HL-60 (cell line): ENCODE results near the gene IPPK.
A peak's percentile ranks its signal among the peaks of the same experiment; 100 is the strongest.

Experiments used
- DNase-seq, 2 experiments: peaks; one replicate each; pipeline ENCODE4 v3.0.0-alpha.2; 2010 to 2020; ENCODE audit warnings: low read depth in 1 of 2, low spot score in 1 of 2
- H3K27ac ChIP-seq: fragments of 250-450 bp; sonication (Bioruptor Pico); replicated peaks from 2 replicates; pipeline ENCODE4 v1.5.1; 2020; ENCODE audit warnings: mild to moderate bottlenecking, moderate library complexity
- H3K27me3 ChIP-seq: fragments of 250-450 bp; sonication (Bioruptor Pico); 2 replicates; pipeline ENCODE4 v1.5.1; 2021; ENCODE audit warnings: mild to moderate bottlenecking, moderate library complexity; ENCODE audit not compliant: insufficient read depth, poor library complexity, severe bottlenecking
- H3K4me3 ChIP-seq: replicated peaks from 2 replicates; pipeline ENCODE4 v1.5.1; 2011; ENCODE audit warnings: mild to moderate bottlenecking, control low read depth, low read length; ENCODE audit not compliant: insufficient read depth
- CTCF ChIP-seq: IDR thresholded peaks from one replicate; pipeline ENCODE4 v1.5.1; 2011; ENCODE audit warnings: low read length, control low read depth, inconsistent platforms; ENCODE audit not compliant: insufficient read depth
- GABPA ChIP-seq: IDR thresholded peaks from 2 replicates; pipeline ENCODE4 v1.6.1; 2012; ENCODE audit warnings: low read depth
- POLR2AphosphoS5 ChIP-seq: IDR thresholded peaks from 2 replicates; pipeline ENCODE4 v1.6.1; 2012; ENCODE audit warnings: low read depth
- REST ChIP-seq: IDR thresholded peaks from 2 replicates; pipeline ENCODE4 v1.6.1; 2012; ENCODE audit warnings: low read depth; ENCODE audit not compliant: insufficient replicate concordance
- SPI1 ChIP-seq: IDR thresholded peaks from 2 replicates; pipeline ENCODE4 v1.6.1; 2012; ENCODE audit warnings: low read depth, mild to moderate bottlenecking, borderline replicate concordance

Gene IPPK

GRCh38 chr9:92610470-92611420 lies 59.2 kb downstream of the IPPK start:
- Histone ChIP-seq H3K27me3 (no peaks in the 10 kb centered on the region), H3K4me3 (no peak overlapping the region), H3K27ac (no peak overlapping the region)
- TF ChIP-seq CTCF (no peak), SPI1 (no peak), REST (no peak), GABPA (no peak), POLR2AphosphoS5 (no peak)
- DNase-seq, result no peak

GRCh38 chr9:92608909-92609445 lies 61.0 kb downstream of the IPPK start:
- peak overlapping the region; percentile 31 for H3K27ac ChIP-seq
- no peaks in the 10 kb centered on the region for H3K27me3 ChIP-seq
- DNase-seq, result peak in 1 of 2 experiments; percentile 37
- no peak overlapping the region for H3K4me3 ChIP-seq
- no peak for TF ChIP-seq POLR2AphosphoS5
- TF ChIP-seq SPI1, result no peak
- no peak for TF ChIP-seq REST
- TF ChIP-seq GABPA, result no peak
- no peak for TF ChIP-seq CTCF

- Histone ChIP-seq H3K27ac (no peak overlapping the region; the same call in 1 of the 2 replicates), H3K27me3 (no peaks in the 10 kb centered on the region), H3K4me3 (no peak overlapping the region)
- no peak for TF ChIP-seq POLR2AphosphoS5
- DNase-seq, result no peak
Observed at GRCh38 chr9:92608241-92608908, 61.6 kb downstream of the IPPK start.

- TF ChIP-seq SPI1, result no peak
- TF ChIP-seq CTCF, result no peak
- TF ChIP-seq GABPA, result no peak
- no peak for TF ChIP-seq REST
- no peak for TF ChIP-seq POLR2AphosphoS5
- no peak for DNase-seq
- no peak overlapping the region for H3K4me3 ChIP-seq
- no peaks in the 10 kb centered on the region for H3K27me3 ChIP-seq
- no peak overlapping the region for H3K27ac ChIP-seq
Observed at GRCh38 chr9:92607773-92608172, 62.2 kb downstream of the IPPK start.
